GM21515 (cell line): ENCODE data around the gene SGTB.
"Not testable (repeated sequence)": the region's sequence is repeated elsewhere in the genome, so short reads cannot be mapped to it uniquely, and the experiment has no call there.

Experiments used
- ATAC-seq: cut with Tn5 transposase; IDR thresholded peaks from one replicate; pipeline ENCODE4 v1.9.1; 2021; ENCODE audit not compliant: unreplicated experiment

The SGTB gene

GRCh38 chr5:65734921-65735320, 13.0 kb upstream of the SGTB start:
- no peak for ATAC-seq

- ATAC-seq: not testable (repeated sequence)
These were observed 12.4 kb upstream of the SGTB start for GRCh38 chr5:65734196-65734775.

GRCh38 chr5:65732046-65732445, 10.1 kb upstream of the SGTB start:
- ATAC-seq: not testable (repeated sequence)

- ATAC-seq: no peak
These were observed 9.0 kb upstream of the SGTB start for GRCh38 chr5:65730910-65731309.

- ATAC-seq: no peak
These were observed 6.3 kb upstream of the SGTB start for GRCh38 chr5:65728218-65728617.

- ATAC-seq: no peak
These were observed 5.7 kb upstream of the SGTB start for GRCh38 chr5:65727491-65728156.

GRCh38 chr5:65722575-65723403, 880 bp upstream of the SGTB start:
- ATAC-seq: peak; percentile 9

- peak; percentile 22 for ATAC-seq
These were observed 724 bp downstream of the SGTB start for GRCh38 chr5:65721050-65721719.

- no peak for ATAC-seq
These were observed 3.2 kb downstream of the SGTB start for GRCh38 chr5:65718576-65719310.

GRCh38 chr5:65708145-65708544, 13.8 kb downstream of the SGTB start:
- ATAC-seq: no peak

GRCh38 chr5:65707663-65708062, 14.2 kb downstream of the SGTB start:
- no peak for ATAC-seq

GRCh38 chr5:65704621-65705239, 17.2 kb downstream of the SGTB start:
- ATAC-seq: no peak

GRCh38 chr5:65702036-65702435, 19.9 kb downstream of the SGTB start:
- ATAC-seq: no peak

- ATAC-seq: no peak
These were observed 22.6 kb downstream of the SGTB start for GRCh38 chr5:65699338-65699737.

- no peak for ATAC-seq
These were observed 25.0 kb downstream of the SGTB start for GRCh38 chr5:65696892-65697291.

GRCh38 chr5:65695896-65696295, 26.0 kb downstream of the SGTB start:
- no peak for ATAC-seq

GRCh38 chr5:65695162-65695755, 26.6 kb downstream of the SGTB start:
- no peak for ATAC-seq

GRCh38 chr5:65693121-65693520, 28.8 kb downstream of the SGTB start:
- no peak for ATAC-seq

- no peak for ATAC-seq
These were observed 39.8 kb downstream of the SGTB start for GRCh38 chr5:65682148-65682547.

- not testable (repeated sequence) for ATAC-seq
These were observed 45.9 kb downstream of the SGTB start for GRCh38 chr5:65676056-65676455.
